Lung (tissue), 12 donors: ENCODE measurements around the gene AP2B1. TPM values are rescaled to one million over a fixed set of nuclear protein-coding genes. Genes with fewer than 3 reads are reported as not detected.

Experiments
- ATAC-seq: fragments of 200-7000 bp; cut with Tn5 transposase; one replicate; pipeline ENCODE4 v1.9.1; 2020; ENCODE audit warnings: moderate number of reproducible peaks; ENCODE audit not compliant: insufficient read depth, low FRiP score
- DNase-seq, 3 donors: peaks; one replicate each; pipeline ENCODE4 v3.0.0-alpha.2; 2013 to 2017
- H3K27ac ChIP-seq, 2 donors: one replicate each; pipeline ENCODE4 v1.5.1; 2013; ENCODE audit warnings: mild to moderate bottlenecking in 2 of 2, moderate library complexity in 2 of 2, control low read depth in 1 of 2, inconsistent platforms in 1 of 2, low read depth in 1 of 2, low read length in 1 of 2
- H3K27me3 ChIP-seq, 3 donors: one replicate each; pipeline ENCODE4 v1.5.1; 2013; ENCODE audit warnings: low read length in 2 of 3; ENCODE audit not compliant: control insufficient read depth in 3 of 3, insufficient read depth in 3 of 3
- H3K36me3 ChIP-seq, 4 donors: one replicate each; pipeline ENCODE4 v1.5.1; 2013; ENCODE audit warnings: low read length in 4 of 4, mild to moderate bottlenecking in 1 of 4, moderate library complexity in 1 of 4; ENCODE audit not compliant: control insufficient read depth in 4 of 4, insufficient read depth in 4 of 4
- H3K4me1 ChIP-seq, 5 donors: one replicate each; pipeline ENCODE4 v1.5.1; 2013; ENCODE audit warnings: low read length in 5 of 5, mild to moderate bottlenecking in 2 of 5, moderate library complexity in 1 of 5; ENCODE audit not compliant: control insufficient read depth in 5 of 5, insufficient read depth in 5 of 5
- H3K4me3 ChIP-seq: one replicate; pipeline ENCODE4 v1.5.1; 2013; ENCODE audit warnings: mild to moderate bottlenecking, control low read depth, moderate library complexity
- H3K9ac ChIP-seq, 2 donors: one replicate each; pipeline ENCODE4 v1.5.1; 2013; ENCODE audit warnings: low read length in 2 of 2, control low read depth in 1 of 2; ENCODE audit not compliant: insufficient read depth in 1 of 2
- H3K9me3 ChIP-seq, 4 donors: one replicate each; pipeline ENCODE4 v1.5.1; 2013; ENCODE audit warnings: low read length in 3 of 4, mild to moderate bottlenecking in 1 of 4, moderate library complexity in 1 of 4; ENCODE audit not compliant: control insufficient read depth in 4 of 4, insufficient read depth in 3 of 4
- CTCF ChIP-seq: IDR thresholded peaks from 2 replicates; pipeline ENCODE4 v1.5.1; 2012; ENCODE audit warnings: mild to moderate bottlenecking; ENCODE audit errors: control extremely low read depth, extremely low read depth
- WGBS, 2 donors: extraction: QIAGEN DNeasy Blood & Tissue Kit; methylation state at CpG; one replicate each; pipeline ENCODE4 v1.1.7; 2013; 5-methylcytosine and 5-hydroxymethylcytosine counted together
- polyA plus RNA-seq, 2 donors: library from polyadenylated mRNA; stranded (reverse); fragments of 200-250 nt; gene quantifications; one replicate each; pipeline ENCODE4 v1.2.1, GENCODE V29; 2013
- total RNA-seq, 2 donors: library from RNA; depleted of rRNA in 1 of 2; stranded (reverse); fragments of >200 nt in 1 of 2; gene quantifications; one replicate each; pipeline ENCODE4 v1.2.1, GENCODE V29; 2014 to 2021
- donor health status: control.
- donor health status: control.
- donor health status: Bipolar disorder and iron deficiency.
- donor health status: healthy.
- donor health status: DM: yes; HTN: yes; CAD: no.

Gene AP2B1
- total and polyA plus RNA-seq, 4 donors, result 52.9 to 156 (median 82.4) TPM

DNA sequence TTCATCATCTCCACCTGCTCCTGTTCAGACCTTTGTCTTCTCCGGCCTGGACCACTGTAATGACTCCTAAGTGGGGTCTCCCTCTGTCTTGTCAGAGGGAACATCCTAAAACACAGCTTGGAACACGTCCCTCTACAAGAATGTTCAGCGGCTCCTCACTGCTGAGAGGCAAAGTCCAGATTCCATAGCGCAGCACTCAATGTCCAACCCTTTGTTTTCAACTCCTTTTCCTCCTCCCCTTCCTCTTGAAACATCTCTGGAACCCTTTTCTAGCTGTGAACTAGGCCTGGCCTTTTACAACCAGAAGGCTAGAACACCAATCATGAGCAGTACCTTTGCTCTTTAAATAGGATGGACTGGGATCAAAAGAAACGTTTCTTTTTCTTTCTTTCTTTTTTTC is 174.5 kb downstream of the AP2B1 start:
- TF ChIP-seq CTCF, result no peak
- H3K4me1 ChIP-seq, result peaks cover 0 to 15% (median 0%) of the 10 kb centered on the region in 5 donors
- no peaks in the 10 kb centered on the region for H3K27me3 ChIP-seq
- H3K9ac ChIP-seq, result no peak overlapping the region
- no peak for ATAC-seq
- no peak overlapping the region for H3K27ac ChIP-seq
- H3K36me3 ChIP-seq, result no peaks in the 10 kb centered on the region
- H3K4me3 ChIP-seq, result no peak overlapping the region
- whole genome bisulfite sequencing, 2 donors, result 83 to 91% methylated on average over 5 of the region's 5 CpGs
- no peaks in the 10 kb centered on the region for H3K9me3 ChIP-seq
- DNase-seq, result no peak

- 30 to 33% methylated on average over 17 of the region's 17 CpGs for WGBS, 2 donors
- no peak overlapping the region for H3K9ac ChIP-seq
- H3K4me3 ChIP-seq, result no peak overlapping the region
Observed at GRCh38 chr17:35763767-35764122, 176.6 kb downstream of the AP2B1 start.

GRCh38 chr17:35764123-35764991 is 177.2 kb downstream of the AP2B1 start:
- Histone ChIP-seq H3K27ac (peak overlapping the region in 1 of 2 donors; percentile 49), H3K4me1 (peaks cover 0 to 15% (median 0%) of the 10 kb centered on the region in 5 donors), H3K9me3 (no peaks in the 10 kb centered on the region), H3K9ac (no peak overlapping the region), H3K27me3 (no peaks in the 10 kb centered on the region), H3K36me3 (no peaks in the 10 kb centered on the region), H3K4me3 (peak overlapping the region; percentile 7)
- peak; percentile 98 for TF ChIP-seq CTCF
- WGBS, 2 donors, result 4 to 6% methylated on average over 50 to 75 of the region's 75 CpGs
- DNase-seq (peak; percentile 85 to 92 (median 90)), ATAC-seq (peak; percentile 82)

More at GRCh38 chr17:35763767-35764122, 176.6 kb downstream of the AP2B1 start:
- Histone ChIP-seq H3K36me3 (no peaks in the 10 kb centered on the region), H3K27ac (no peak overlapping the region), H3K4me1 (peaks cover 0 to 15% (median 0%) of the 10 kb centered on the region in 5 donors), H3K27me3 (no peaks in the 10 kb centered on the region), H3K9me3 (no peaks in the 10 kb centered on the region)
- ATAC-seq (no peak), DNase-seq (no peak)
- no peak for TF ChIP-seq CTCF
